Ishikawa (cell line): ENCODE data around the gene GAMT.

Experiments used
- CEBPB ChIP-seq: IDR thresholded peaks from 2 replicates; pipeline ENCODE4 v1.6.1; 2012
- CREB1 ChIP-seq: IDR thresholded peaks from 2 replicates; pipeline ENCODE4 v1.6.1; 2012; ENCODE audit warnings: low read depth
- EGR1 ChIP-seq: IDR thresholded peaks from 2 replicates; pipeline ENCODE4 v1.6.1; 2012
- EP300 ChIP-seq: IDR thresholded peaks from 2 replicates; pipeline ENCODE4 v1.6.1; 2012; ENCODE audit warnings: borderline replicate concordance
- FOXM1 ChIP-seq: IDR thresholded peaks from 2 replicates; pipeline ENCODE4 v1.6.1; 2012; ENCODE audit warnings: low read depth, borderline replicate concordance
- NFIC ChIP-seq: IDR thresholded peaks from 2 replicates; pipeline ENCODE4 v1.6.1; 2012
- RAD21 ChIP-seq: IDR thresholded peaks from 2 replicates; pipeline ENCODE4 v1.6.1; 2012; ENCODE audit warnings: low read depth
- TAF1 ChIP-seq: IDR thresholded peaks from 2 replicates; pipeline ENCODE4 v1.6.1; 2012; ENCODE audit warnings: low read depth, mild to moderate bottlenecking
- TCF12 ChIP-seq: IDR thresholded peaks from 2 replicates; pipeline ENCODE4 v1.6.1; 2012; ENCODE audit warnings: low read depth
- TEAD4 ChIP-seq: IDR thresholded peaks from 2 replicates; pipeline ENCODE4 v1.6.1; 2012
- USF1 ChIP-seq: IDR thresholded peaks from 2 replicates; pipeline ENCODE4 v1.6.1; 2012
- YY1 ChIP-seq: IDR thresholded peaks from 2 replicates; pipeline ENCODE4 v1.6.1; 2012; ENCODE audit warnings: low read depth
- ZBTB7A ChIP-seq: IDR thresholded peaks from 2 replicates; pipeline ENCODE4 v1.6.1; 2012; ENCODE audit warnings: low read depth
- TF ChIP-seq, protein P1 (sequence below): IDR thresholded peaks from 2 replicates; pipeline ENCODE4 v1.6.1; 2012; ENCODE audit warnings: low read depth, mild to moderate bottlenecking
- TF ChIP-seq, protein P2 (sequence below): IDR thresholded peaks from 2 replicates; pipeline ENCODE4 v1.6.1; 2012

The GAMT gene

GRCh38 chr19:1441677-1442438 lies 40.5 kb upstream of the GAMT start:
- TF ChIP-seq EP300 (no peak), TEAD4 (no peak), CREB1 (no peak), CEBPB (no peak), YY1 (no peak), RAD21 (no peak), TAF1 (no peak), NFIC (no peak), FOXM1 (no peak), TCF12 (no peak), USF1 (no peak), EGR1 (no peak), ZBTB7A (no peak)
- TF ChIP-seq, protein P1, sequence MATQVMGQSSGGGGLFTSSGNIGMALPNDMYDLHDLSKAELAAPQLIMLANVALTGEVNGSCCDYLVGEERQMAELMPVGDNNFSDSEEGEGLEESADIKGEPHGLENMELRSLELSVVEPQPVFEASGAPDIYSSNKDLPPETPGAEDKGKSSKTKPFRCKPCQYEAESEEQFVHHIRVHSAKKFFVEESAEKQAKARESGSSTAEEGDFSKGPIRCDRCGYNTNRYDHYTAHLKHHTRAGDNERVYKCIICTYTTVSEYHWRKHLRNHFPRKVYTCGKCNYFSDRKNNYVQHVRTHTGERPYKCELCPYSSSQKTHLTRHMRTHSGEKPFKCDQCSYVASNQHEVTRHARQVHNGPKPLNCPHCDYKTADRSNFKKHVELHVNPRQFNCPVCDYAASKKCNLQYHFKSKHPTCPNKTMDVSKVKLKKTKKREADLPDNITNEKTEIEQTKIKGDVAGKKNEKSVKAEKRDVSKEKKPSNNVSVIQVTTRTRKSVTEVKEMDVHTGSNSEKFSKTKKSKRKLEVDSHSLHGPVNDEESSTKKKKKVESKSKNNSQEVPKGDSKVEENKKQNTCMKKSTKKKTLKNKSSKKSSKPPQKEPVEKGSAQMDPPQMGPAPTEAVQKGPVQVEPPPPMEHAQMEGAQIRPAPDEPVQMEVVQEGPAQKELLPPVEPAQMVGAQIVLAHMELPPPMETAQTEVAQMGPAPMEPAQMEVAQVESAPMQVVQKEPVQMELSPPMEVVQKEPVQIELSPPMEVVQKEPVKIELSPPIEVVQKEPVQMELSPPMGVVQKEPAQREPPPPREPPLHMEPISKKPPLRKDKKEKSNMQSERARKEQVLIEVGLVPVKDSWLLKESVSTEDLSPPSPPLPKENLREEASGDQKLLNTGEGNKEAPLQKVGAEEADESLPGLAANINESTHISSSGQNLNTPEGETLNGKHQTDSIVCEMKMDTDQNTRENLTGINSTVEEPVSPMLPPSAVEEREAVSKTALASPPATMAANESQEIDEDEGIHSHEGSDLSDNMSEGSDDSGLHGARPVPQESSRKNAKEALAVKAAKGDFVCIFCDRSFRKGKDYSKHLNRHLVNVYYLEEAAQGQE, result no peak
- TF ChIP-seq, protein P2, sequence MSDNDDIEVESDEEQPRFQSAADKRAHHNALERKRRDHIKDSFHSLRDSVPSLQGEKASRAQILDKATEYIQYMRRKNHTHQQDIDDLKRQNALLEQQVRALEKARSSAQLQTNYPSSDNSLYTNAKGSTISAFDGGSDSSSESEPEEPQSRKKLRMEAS, result no peak

GRCh38 chr19:1441022-1441426 lies 39.7 kb upstream of the GAMT start:
- TF ChIP-seq, protein P1, result no peak
- TF ChIP-seq ZBTB7A, result no peak
- no peak for TF ChIP-seq EGR1
- TF ChIP-seq TCF12, result no peak
- TF ChIP-seq, protein P2, result no peak

GRCh38 chr19:1440418-1440801 lies 39.1 kb upstream of the GAMT start:
- TF ChIP-seq, protein P2, result no peak
- TF ChIP-seq TAF1 (no peak), YY1 (no peak), TEAD4 (no peak), CREB1 (no peak), FOXM1 (no peak), TCF12 (no peak), USF1 (no peak), NFIC (no peak), ZBTB7A (no peak), EP300 (no peak)
- TF ChIP-seq, protein P1, result no peak

DNA sequence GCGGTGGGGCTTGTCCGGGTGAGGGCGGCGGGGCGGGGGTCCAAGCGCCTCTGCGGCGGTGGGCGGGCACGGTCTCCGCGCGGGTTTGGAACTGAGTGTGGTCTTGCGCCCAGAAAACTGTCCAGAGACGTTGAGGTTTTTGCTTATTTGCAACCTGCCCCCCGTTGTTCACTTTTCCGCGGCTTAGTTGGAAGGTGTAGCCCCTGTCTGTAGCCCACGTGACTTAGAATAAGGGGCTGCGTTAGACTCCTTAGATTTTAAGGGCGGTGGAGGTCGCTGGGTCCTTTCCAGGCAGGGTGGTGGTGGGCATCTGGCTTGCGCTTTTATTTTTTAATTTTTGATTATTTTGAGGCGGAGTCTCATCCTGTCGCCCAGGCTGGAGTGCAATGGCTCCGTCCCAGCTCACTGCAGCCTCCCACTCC lies 37.6 kb upstream of the GAMT start:
- TF ChIP-seq NFIC (no peak), EP300 (no peak), CEBPB (no peak), EGR1 (no peak), USF1 (peak; percentile 80), TCF12 (no peak)
- TF ChIP-seq, protein P2, result 0 out of 2 replicates have a peak, but pooled peaks have one; percentile 18
